Liver (tissue), 3 donors: ENCODE measurements around the gene TDRD7.

ENCODE experiments used
- CTCF ChIP-seq: fragments of 150-350 bp; IDR thresholded peaks from 2 replicates; pipeline ENCODE4 v1.5.1; 2017; ENCODE audit warnings: improper control_type of control experiment, low read depth, low read length; ENCODE audit not compliant: missing input control
- GABPA ChIP-seq, 2 donors: IDR thresholded peaks in 1 of 2; conservative IDR thresholded peaks in 1 of 2; 2 replicates each; pipeline ENCODE4 v1.6.1; 2016; ENCODE audit warnings: antibody characterized with exemption in 2 of 2, mild to moderate bottlenecking in 1 of 2, moderate library complexity in 1 of 2
- HNF4G ChIP-seq: IDR thresholded peaks from 2 replicates; pipeline ENCODE4 v1.6.1; 2016; ENCODE audit warnings: antibody characterized with exemption
- JUND ChIP-seq, 2 donors: IDR thresholded peaks; 2 replicates each; pipeline ENCODE4 v1.6.1; 2016; ENCODE audit warnings: antibody characterized with exemption in 2 of 2
- RAD21 ChIP-seq, 2 donors: IDR thresholded peaks; 2 replicates each; pipeline ENCODE4 v1.6.1; 2016; ENCODE audit warnings: antibody characterized with exemption in 2 of 2, mild to moderate bottlenecking in 2 of 2
- SP1 ChIP-seq: IDR thresholded peaks from 2 replicates; pipeline ENCODE4 v1.6.1; 2018; ENCODE audit warnings: antibody characterized with exemption, mild to moderate bottlenecking
- ZBTB33 ChIP-seq: IDR thresholded peaks from 2 replicates; pipeline ENCODE4 v1.6.1; 2016; ENCODE audit warnings: antibody characterized with exemption
- TF ChIP-seq, protein P1 (sequence below): IDR thresholded peaks from 2 replicates; pipeline ENCODE4 v1.6.1; 2016; ENCODE audit warnings: antibody characterized with exemption
- donor health status: healthy.
- donor health status: healthy.

DNA sequence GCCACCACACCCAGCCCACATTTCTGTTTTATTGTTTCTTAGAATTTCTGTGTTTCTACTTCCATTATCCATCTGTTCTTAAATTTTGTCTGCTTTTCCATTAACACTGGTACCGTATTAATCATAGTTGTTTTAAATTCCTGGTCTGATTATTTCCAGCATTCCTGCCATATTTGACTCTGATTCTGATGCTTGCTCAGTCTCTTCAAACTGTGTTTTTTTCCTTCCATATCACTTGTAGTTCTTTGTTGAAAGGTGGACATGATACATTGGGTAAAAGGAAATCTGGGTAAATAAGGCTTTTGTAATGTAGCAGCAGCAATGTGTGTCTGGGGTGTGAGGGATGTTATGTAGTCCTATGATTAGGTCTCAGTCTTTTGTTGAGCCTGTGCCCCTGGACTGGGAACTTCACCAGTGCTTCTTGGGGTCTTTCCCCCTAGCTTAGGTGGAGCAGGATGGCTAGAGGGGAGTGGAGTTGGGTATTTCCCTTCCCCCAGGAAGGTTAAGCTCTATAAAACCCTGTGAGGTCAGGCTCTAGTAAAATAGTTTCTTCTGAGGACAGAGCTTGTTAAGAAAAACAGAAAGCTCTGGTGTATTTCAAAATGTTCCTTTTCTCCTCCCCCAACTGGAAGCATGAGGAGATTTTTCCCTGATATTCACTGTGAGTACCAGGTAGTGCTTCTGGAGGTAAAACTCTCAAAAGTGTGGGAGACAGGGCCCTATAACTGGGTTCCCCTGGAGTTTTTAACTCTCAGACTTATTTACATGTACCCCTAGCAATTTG, 79.5 kb downstream of the TDRD7 start:
- TF ChIP-seq RAD21 (IDR thresholded peaks at IDR 0.05) (no peak), SP1 (no peak), CTCF (no peak), GABPA (IDR thresholded peaks at IDR 0.05 in 1 of 2, conservative IDR thresholded peaks at IDR 0.05 in 1 of 2) (no peak), JUND (IDR thresholded peaks at IDR 0.05) (no peak), ZBTB33 (no peak), HNF4G (no peak)
- TF ChIP-seq, protein P1, sequence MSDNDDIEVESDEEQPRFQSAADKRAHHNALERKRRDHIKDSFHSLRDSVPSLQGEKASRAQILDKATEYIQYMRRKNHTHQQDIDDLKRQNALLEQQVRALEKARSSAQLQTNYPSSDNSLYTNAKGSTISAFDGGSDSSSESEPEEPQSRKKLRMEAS: no peak
